ENCODE results near the gene ZFAND2B. TPM values are rescaled to one million over a fixed set of nuclear protein-coding genes. Genes with fewer than 3 reads are reported as not detected.

The ZFAND2B gene
- total and polyA plus RNA-seq, 4 experiments from 2014 or later = 73.3 to 81.5 (median 78.0) TPM

- peak overlapping the region; percentile 84 to 98 (median 90) for H3K4me3 Mint-ChIP-seq
- ChIA-PET CTCF (ENCODE audit: partially characterized antibody) (interaction anchor here (0.8 to 9.8 kb wide), 11 partner anchors 11 to 195 kb away, joined by 3 to 253 read pairs (median 18); partner anchors contain the start of genes ABCB6, DNAJB2, NHEJ1 and TUBA4A), POLR2A (ENCODE audit: partially characterized antibody) (interaction anchor here (1.2 to 9.5 kb wide), 11 partner anchors 14 to 516 kb away, joined by 3 to 424 read pairs (median 64); partner anchors contain the start of genes ABCB6, ANKZF1, ATG9A and BCS1L)
- peak overlapping the region; percentile 68 to 96 (median 92) for H3K27ac Mint-ChIP-seq
- DNase-seq = no peak
- peaks cover 29 to 76% (median 53%) of the 10 kb centered on the region in 4 donors for H3K4me1 Mint-ChIP-seq
- Histone ChIP-seq H3K4me1 (ENCODE audit: insufficient read depth, low read length) (peaks cover 51% of the 10 kb centered on the region), H3K27me3 (ENCODE audit: insufficient read depth, low read length) (no peaks in the 10 kb centered on the region), H3K4me3 (ENCODE audit: low read length in 2 of 2) (peak overlapping the region; percentile 77 to 96), H3K9me3 (ENCODE audit: control insufficient read depth in 1 of 2, low read length in 2 of 2) (no peaks in the 10 kb centered on the region), H3K27ac (ENCODE audit: low read depth, low read length) (peak overlapping the region; percentile 91), H3K36me3 (ENCODE audit: insufficient read depth, low read length) (peaks cover 47% of the 10 kb centered on the region)
- no peaks in the 10 kb centered on the region for H3K27me3 Mint-ChIP-seq
- intact Hi-C loops (cut with micrococcal nuclease) = loop anchor here (5.0 kb wide), 2 partner anchors 278 to 778 kb away; partner anchors contain the start of gene CTDSP1
- peaks cover 19 to 67% of the 10 kb centered on the region in 2 donors for H3K36me3 Mint-ChIP-seq
- no peaks in the 10 kb centered on the region for H3K9me3 Mint-ChIP-seq
These were observed 31.1 kb upstream of the ZFAND2B start for GRCh38 chr2:219175486-219175885.

DNA sequence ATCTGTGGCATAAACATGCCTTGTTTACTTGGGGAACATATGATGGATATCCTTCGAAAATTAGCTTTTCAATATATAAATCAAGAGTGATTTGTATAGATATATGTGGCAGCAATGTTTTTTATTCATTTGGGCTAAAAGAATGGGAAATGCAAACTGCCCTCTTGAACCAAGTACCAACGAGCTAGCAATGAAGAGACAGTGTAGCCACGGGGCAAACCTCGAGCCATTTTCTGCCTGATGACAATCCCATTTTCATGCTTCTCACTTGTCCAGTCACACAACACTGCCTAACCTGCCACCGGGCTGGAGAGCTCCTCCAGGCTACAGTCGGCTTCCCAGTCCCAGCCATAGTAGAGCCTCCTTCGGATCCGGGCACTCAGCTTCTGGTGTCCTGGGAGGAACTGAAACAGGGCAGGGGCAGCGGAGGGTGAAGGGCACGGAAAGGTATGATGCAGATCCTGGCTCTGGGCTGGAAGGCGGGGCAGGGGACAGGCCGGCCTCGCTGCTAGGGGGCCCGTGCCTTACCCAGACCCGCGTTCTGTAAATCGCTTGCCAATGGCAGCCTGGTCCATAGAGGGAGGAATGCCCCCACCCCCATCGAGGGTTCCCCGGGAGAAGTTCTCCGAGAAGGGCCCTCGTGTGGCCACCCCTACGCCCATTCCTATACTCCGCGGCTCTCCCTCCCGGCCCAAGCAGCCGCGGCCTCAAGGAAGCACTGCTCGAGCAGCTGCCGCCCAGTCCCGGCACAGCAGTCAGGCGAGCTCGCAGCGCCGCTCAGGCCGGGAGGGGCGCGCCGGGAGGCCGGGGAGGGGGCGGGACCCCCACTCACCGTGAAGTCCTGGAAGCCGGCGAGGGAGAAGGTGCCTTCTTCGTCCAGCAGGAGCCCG lies 30.4 kb upstream of the ZFAND2B start:
- no peaks in the 10 kb centered on the region for H3K9me3 Mint-ChIP-seq
- intact Hi-C loops (cut with micrococcal nuclease) = loop anchor here (2.0 to 5.0 kb wide), 3 partner anchors 119 to 779 kb away; partner anchors contain the start of gene CTDSP1
- H3K27ac Mint-ChIP-seq = peak overlapping the region; percentile 78 to 99 (median 92)
- DNase-seq = peak in 4 of 5 donors; percentile 15 to 53 (median 16)
- ChIA-PET CTCF (ENCODE audit: partially characterized antibody) (interaction anchor here (0.8 to 9.8 kb wide), 12 partner anchors 11 to 196 kb away, joined by 3 to 253 read pairs (median 13); partner anchors contain the start of genes ABCB6, DNAJB2, NHEJ1 and TUBA4A), POLR2A (ENCODE audit: partially characterized antibody) (interaction anchor here (0.6 to 9.5 kb wide), 32 partner anchors 9 to 906 kb away, joined by 3 to 424 read pairs (median 4); partner anchors contain the start of genes ABCB6, ANKZF1, ATG9A and BCS1L)
- H3K4me1 Mint-ChIP-seq = peaks cover 31 to 79% (median 56%) of the 10 kb centered on the region in 4 donors
- H3K4me3 Mint-ChIP-seq = peak overlapping the region; percentile 84 to 98 (median 90)
- Histone ChIP-seq H3K9me3 (ENCODE audit: control insufficient read depth in 1 of 2, low read length in 2 of 2) (no peaks in the 10 kb centered on the region), H3K4me1 (ENCODE audit: insufficient read depth, low read length) (peaks cover 52% of the 10 kb centered on the region), H3K4me3 (ENCODE audit: low read length in 2 of 2) (peak overlapping the region; percentile 77 to 96), H3K27ac (ENCODE audit: low read depth, low read length) (peak overlapping the region; percentile 91), H3K36me3 (ENCODE audit: insufficient read depth, low read length) (peaks cover 54% of the 10 kb centered on the region), H3K27me3 (ENCODE audit: insufficient read depth, low read length) (no peaks in the 10 kb centered on the region)
- H3K36me3 Mint-ChIP-seq = peaks cover 20 to 72% of the 10 kb centered on the region in 2 donors
- H3K27me3 Mint-ChIP-seq = no peaks in the 10 kb centered on the region

GRCh38 chr2:219176818-219177551 lies 29.6 kb upstream of the ZFAND2B start, which contains the start of gene CNPPD1:
CNPPD1 (minus strand) TSS chr2:219176925; CDS start chr2:219176828, 97 bp downstream.
- Histone ChIP-seq H3K4me1 (ENCODE audit: insufficient read depth, low read length) (peaks cover 58% of the 10 kb centered on the region), H3K27me3 (ENCODE audit: insufficient read depth, low read length) (no peaks in the 10 kb centered on the region), H3K27ac (ENCODE audit: low read depth, low read length) (peak within 1 kb of the TSS; percentile 91), H3K9me3 (ENCODE audit: control insufficient read depth in 1 of 2, low read length in 2 of 2) (no peaks in the 10 kb centered on the region), H3K4me3 (ENCODE audit: low read length in 2 of 2) (peak within 1 kb of the TSS; percentile 77 to 96), H3K36me3 (ENCODE audit: insufficient read depth, low read length) (peaks cover 55% of the 10 kb centered on the region)
- Mint-ChIP-seq H3K4me3 (peak within 1 kb of the TSS; percentile 91 to 98 (median 93)), H3K27ac (peak within 1 kb of the TSS; percentile 96 to 99 (median 98)), H3K36me3 (peaks cover 28 to 73% of the 10 kb centered on the region in 2 donors), H3K27me3 (no peaks in the 10 kb centered on the region), H3K4me1 (peaks cover 33 to 79% (median 60%) of the 10 kb centered on the region in 4 donors), H3K9me3 (no peaks in the 10 kb centered on the region)
- peak; percentile 87 to 90 (median 89) for DNase-seq
- ChIA-PET POLR2A (ENCODE audit: partially characterized antibody) (interaction anchor here (0.6 to 9.5 kb wide), 33 partner anchors 8 to 906 kb away, joined by 3 to 424 read pairs (median 4); partner anchors contain the start of genes ABCB6, ANKZF1, ATG9A and BCS1L), CTCF (ENCODE audit: partially characterized antibody) (interaction anchor here (1.4 to 9.8 kb wide), 7 partner anchors 12 to 117 kb away, joined by 3 to 253 read pairs (median 30); partner anchors contain the start of genes ABCB6, DNAJB2, NHEJ1 and TUBA4A)
- intact Hi-C loops (cut with micrococcal nuclease) = loop anchor here (1.0 to 5.0 kb wide), 9 partner anchors 17 to 780 kb away; partner anchors contain the start of genes ANKZF1, ATG9A, CTDSP1 and NHEJ1

DNA sequence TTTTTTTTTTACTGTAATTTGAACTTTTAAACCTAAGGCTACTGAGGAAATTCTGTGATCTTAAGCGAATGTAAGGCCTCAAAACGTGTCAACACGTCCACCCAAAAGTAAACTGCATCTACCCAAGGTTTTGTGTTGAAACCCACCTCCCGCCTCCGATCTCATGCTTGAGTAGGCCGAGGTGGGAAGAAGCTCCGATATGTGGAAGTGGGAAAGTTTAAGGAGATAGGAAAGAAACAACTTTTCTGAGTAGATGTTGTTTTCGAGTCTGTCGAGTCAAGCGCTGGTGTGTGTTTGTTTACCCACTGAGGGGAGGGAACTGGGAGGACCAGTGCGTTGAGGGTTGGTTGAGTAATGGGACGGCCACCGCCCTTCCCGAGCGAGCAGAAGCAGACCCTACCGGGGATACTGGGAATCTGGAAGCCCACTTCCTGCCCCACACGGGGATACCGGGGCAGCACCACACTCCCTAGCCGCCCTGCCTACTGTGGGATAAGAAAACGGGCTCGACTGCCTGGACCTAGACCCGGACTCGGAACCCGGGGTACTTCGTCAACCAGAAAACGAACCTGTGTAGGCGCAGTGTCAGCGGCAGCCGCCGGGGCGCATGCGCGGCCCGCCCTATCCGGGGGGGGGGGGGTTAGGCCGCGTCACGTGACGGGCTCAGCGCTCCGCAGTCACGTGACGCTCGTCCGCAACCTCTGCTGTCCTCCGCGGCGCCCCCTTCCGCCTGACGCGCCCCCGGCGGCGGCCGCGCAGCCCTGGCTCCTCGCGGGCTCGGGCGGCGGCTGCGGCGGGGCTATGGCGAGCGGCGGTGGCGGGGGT lies 28.8 kb upstream of the ZFAND2B start, which contains the start of gene RETREG2:
RETREG2 (plus strand) TSS at position 724 of the 825 bp plus-strand sequence; CDS start at position 802, 78 bp downstream.
- peaks cover 34 to 79% (median 62%) of the 10 kb centered on the region in 4 donors for H3K4me1 Mint-ChIP-seq
- POLR2A ChIA-PET (ENCODE audit: partially characterized antibody) = interaction anchor here (0.5 to 9.5 kb wide), 14 partner anchors 15 to 778 kb away, joined by 3 to 424 read pairs (median 22); partner anchors contain the start of genes ABCB6, ANKZF1, ATG9A and CTDSP1

DNA sequence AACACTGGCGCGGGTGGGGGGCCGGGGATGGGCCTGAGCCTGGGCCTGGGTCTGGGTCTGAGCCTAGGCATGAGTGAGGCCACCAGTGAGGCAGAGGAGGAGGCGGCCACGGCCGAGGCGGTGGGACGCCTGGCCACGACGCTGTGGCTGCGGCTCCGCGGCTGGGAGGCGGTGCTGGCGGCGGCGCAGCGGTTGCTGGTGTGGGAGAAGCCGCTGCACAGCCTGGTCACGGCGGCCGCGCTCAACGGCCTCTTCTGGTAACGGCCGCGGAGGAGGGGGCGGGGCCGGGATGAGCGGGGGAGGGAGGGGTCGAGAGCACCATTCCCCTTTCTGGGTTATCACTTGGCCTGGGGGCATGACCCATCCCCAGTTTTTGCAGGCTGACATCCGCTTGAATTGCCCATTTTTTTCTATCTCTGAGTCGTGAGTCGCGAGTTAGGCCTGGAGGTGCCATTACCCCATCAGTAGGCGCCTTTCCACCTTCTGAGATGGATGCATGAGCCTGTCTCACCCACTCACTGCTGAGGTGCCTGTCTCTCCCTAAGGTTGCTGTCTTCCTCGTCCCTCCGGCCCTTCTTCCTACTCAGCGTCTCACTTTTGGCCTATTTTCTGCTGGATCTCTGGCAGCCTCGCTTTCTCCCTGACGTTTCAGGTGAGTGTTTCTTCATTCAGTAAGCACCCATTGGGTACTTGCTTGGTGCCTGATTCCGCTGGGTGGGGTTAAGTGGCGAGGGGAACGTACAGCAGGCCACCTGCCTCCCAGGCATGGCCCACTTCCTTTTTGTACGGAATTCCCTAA lies 28.0 kb upstream of the ZFAND2B start:
- Histone ChIP-seq H3K4me3 (ENCODE audit: low read length in 2 of 2) (peak overlapping the region; percentile 81 to 96), H3K9me3 (ENCODE audit: control insufficient read depth in 1 of 2, low read length in 2 of 2) (no peaks in the 10 kb centered on the region), H3K4me1 (ENCODE audit: insufficient read depth, low read length) (peaks cover 70% of the 10 kb centered on the region), H3K27me3 (ENCODE audit: insufficient read depth, low read length) (no peaks in the 10 kb centered on the region), H3K27ac (ENCODE audit: low read depth, low read length) (peak overlapping the region; percentile 91), H3K36me3 (ENCODE audit: insufficient read depth, low read length) (peaks cover 57% of the 10 kb centered on the region)
- Mint-ChIP-seq H3K4me3 (peak overlapping the region; percentile 91 to 96 (median 93)), H3K9me3 (no peaks in the 10 kb centered on the region), H3K27ac (peak overlapping the region; percentile 92 to 96 (median 94)), H3K4me1 (peaks cover 38 to 82% (median 59%) of the 10 kb centered on the region in 4 donors), H3K36me3 (peaks cover 34 to 69% of the 10 kb centered on the region in 2 donors), H3K27me3 (no peaks in the 10 kb centered on the region)
- intact Hi-C loops (cut with micrococcal nuclease) = loop anchor here (1.0 to 5.0 kb wide), 4 partner anchors 67 to 781 kb away; partner anchors contain the start of genes CTDSP1, DNAJB2, GLB1L and STK16
- ChIA-PET CTCF (ENCODE audit: partially characterized antibody) (interaction anchor here (0.7 to 9.8 kb wide), 7 partner anchors 7 to 119 kb away, joined by 3 to 253 read pairs (median 6); partner anchors contain the start of genes ABCB6, SLC23A3 and ZFAND2B), POLR2A (ENCODE audit: partially characterized antibody) (interaction anchor here (0.6 to 5.3 kb wide), 10 partner anchors 17 to 102 kb away, joined by 3 to 123 read pairs (median 9); partner anchors contain the start of genes ANKZF1, ATG9A, GLB1L and NHEJ1)
- peak in 3 of 5 donors; percentile 38 to 66 (median 46) for DNase-seq

More for the DNA sequence above, 28.8 kb upstream of the ZFAND2B start, which contains the start of gene RETREG2:
- no peaks in the 10 kb centered on the region for H3K9me3 ChIP-seq (ENCODE audit: control insufficient read depth in 1 of 2, low read length in 2 of 2)
- peak within 1 kb of the TSS; percentile 96 to 99 (median 98) for H3K27ac Mint-ChIP-seq
- no peaks in the 10 kb centered on the region for H3K9me3 Mint-ChIP-seq
- H3K36me3 Mint-ChIP-seq = peaks cover 29 to 67% of the 10 kb centered on the region in 2 donors
- peaks cover 55% of the 10 kb centered on the region for H3K36me3 ChIP-seq (ENCODE audit: insufficient read depth, low read length)
- peak within 1 kb of the TSS; percentile 91 for H3K27ac ChIP-seq (ENCODE audit: low read depth, low read length)
- peak within 1 kb of the TSS; percentile 81 to 96 for H3K4me3 ChIP-seq (ENCODE audit: low read length in 2 of 2)
- H3K4me1 ChIP-seq (ENCODE audit: insufficient read depth, low read length) = peaks cover 66% of the 10 kb centered on the region
- DNase-seq = peak; percentile 88 to 91 (median 88)
- intact Hi-C loops (cut with micrococcal nuclease) = loop anchor here (1.0 to 5.0 kb wide), 11 partner anchors 17 to 780 kb away; partner anchors contain the start of genes ANKZF1, ATG9A, CTDSP1 and DNAJB2
- H3K4me3 Mint-ChIP-seq = peak within 1 kb of the TSS; percentile 91 to 98 (median 95)
- CTCF ChIA-PET (ENCODE audit: partially characterized antibody) = interaction anchor here (3.2 to 9.8 kb wide), 4 partner anchors 21 to 117 kb away, joined by 18 to 253 read pairs (median 60); partner anchors contain the start of genes ABCB6, NHEJ1, TUBA4A and TUBA4B
- H3K27me3 ChIP-seq (ENCODE audit: insufficient read depth, low read length) = no peaks in the 10 kb centered on the region
- no peaks in the 10 kb centered on the region for H3K27me3 Mint-ChIP-seq

All from CD4-positive, alpha-beta memory T cell (primary cell).